ENCODE results near the gene NHERF2.

Gene NHERF2

GRCh38 chr16:2042171-2042985, 15.7 kb downstream of the NHERF2 start:
- no peak overlapping the region for H3K9ac ChIP-seq (ENCODE audit: low read length)
- TF ChIP-seq EZH2phosphoT487 (IDR thresholded peaks at IDR 0.05; ENCODE audit: low read length), result no peak
- TF ChIP-seq, protein P1, sequence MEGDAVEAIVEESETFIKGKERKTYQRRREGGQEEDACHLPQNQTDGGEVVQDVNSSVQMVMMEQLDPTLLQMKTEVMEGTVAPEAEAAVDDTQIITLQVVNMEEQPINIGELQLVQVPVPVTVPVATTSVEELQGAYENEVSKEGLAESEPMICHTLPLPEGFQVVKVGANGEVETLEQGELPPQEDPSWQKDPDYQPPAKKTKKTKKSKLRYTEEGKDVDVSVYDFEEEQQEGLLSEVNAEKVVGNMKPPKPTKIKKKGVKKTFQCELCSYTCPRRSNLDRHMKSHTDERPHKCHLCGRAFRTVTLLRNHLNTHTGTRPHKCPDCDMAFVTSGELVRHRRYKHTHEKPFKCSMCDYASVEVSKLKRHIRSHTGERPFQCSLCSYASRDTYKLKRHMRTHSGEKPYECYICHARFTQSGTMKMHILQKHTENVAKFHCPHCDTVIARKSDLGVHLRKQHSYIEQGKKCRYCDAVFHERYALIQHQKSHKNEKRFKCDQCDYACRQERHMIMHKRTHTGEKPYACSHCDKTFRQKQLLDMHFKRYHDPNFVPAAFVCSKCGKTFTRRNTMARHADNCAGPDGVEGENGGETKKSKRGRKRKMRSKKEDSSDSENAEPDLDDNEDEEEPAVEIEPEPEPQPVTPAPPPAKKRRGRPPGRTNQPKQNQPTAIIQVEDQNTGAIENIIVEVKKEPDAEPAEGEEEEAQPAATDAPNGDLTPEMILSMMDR (IDR thresholded peaks at IDR 0.05; ENCODE audit: low read length), result no peak
- no peak for TF ChIP-seq EZH2 (optimal IDR thresholded peaks at IDR 0.05; ENCODE audit: low read depth, low read length)

GRCh38 chr16:2042986-2043666, 16.4 kb downstream of the NHERF2 start:
- Histone ChIP-seq H3K9me2 (replicated peaks; ENCODE audit: insufficient read depth, low read length) (no peaks in the 10 kb centered on the region), H2AFZ (ENCODE audit: low read length) (no peak overlapping the region), H3K27me3 (replicated peaks; ENCODE audit: insufficient read depth, low read length) (no peaks in the 10 kb centered on the region), H3K4me1 (ENCODE audit: low read length) (no peaks in the 10 kb centered on the region), H3K4me2 (ENCODE audit: low read depth, low read length) (no peak overlapping the region), H4K20me1 (ENCODE audit: insufficient read depth, low read length) (no peaks in the 10 kb centered on the region), H3K9ac (ENCODE audit: low read length) (no peak overlapping the region), H3F3A (ENCODE audit: insufficient read depth, low read length) (no peaks in the 10 kb centered on the region), H3K36me3 (replicated peaks; ENCODE audit: insufficient read depth, low read length) (no peaks in the 10 kb centered on the region), H3K79me2 (ENCODE audit: low read length) (peaks cover 8% of the 10 kb centered on the region), H3K4me3 (ENCODE audit: low read length) (no peak overlapping the region), H3K9me3 (replicated peaks; ENCODE audit: insufficient read depth, low read length) (no peaks in the 10 kb centered on the region), H3K27ac (ENCODE audit: low read length) (no peak overlapping the region)
- TF ChIP-seq EZH2phosphoT487 (IDR thresholded peaks at IDR 0.05; ENCODE audit: low read length) (no peak), EZH2 (optimal IDR thresholded peaks at IDR 0.05; ENCODE audit: low read depth, low read length) (no peak)
- TF ChIP-seq, protein P1 (IDR thresholded peaks at IDR 0.05; ENCODE audit: low read length), result no peak
- no peak for DNase-seq

More at GRCh38 chr16:2042171-2042985, 15.7 kb downstream of the NHERF2 start:
- H3K9me3 ChIP-seq (replicated peaks; ENCODE audit: insufficient read depth, low read length), result no peaks in the 10 kb centered on the region
- H3F3A ChIP-seq (ENCODE audit: insufficient read depth, low read length), result no peaks in the 10 kb centered on the region
- H3K27me3 ChIP-seq (replicated peaks; ENCODE audit: insufficient read depth, low read length), result no peaks in the 10 kb centered on the region
- H3K9me2 ChIP-seq (replicated peaks; ENCODE audit: insufficient read depth, low read length), result no peaks in the 10 kb centered on the region
- no peak overlapping the region for H2AFZ ChIP-seq (ENCODE audit: low read length)
- no peak overlapping the region for H3K27ac ChIP-seq (ENCODE audit: low read length)
- no peaks in the 10 kb centered on the region for H3K36me3 ChIP-seq (replicated peaks; ENCODE audit: insufficient read depth, low read length)
- no peaks in the 10 kb centered on the region for H3K4me1 ChIP-seq (ENCODE audit: low read length)
- no peak for DNase-seq
- H3K4me3 ChIP-seq (ENCODE audit: low read length), result no peak overlapping the region
- 0 out of 2 replicates have a peak, but pooled peaks cover 5% of the 10 kb centered on the region for H3K79me2 ChIP-seq (ENCODE audit: low read length)
- no peaks in the 10 kb centered on the region for H4K20me1 ChIP-seq (ENCODE audit: insufficient read depth, low read length)
- H3K4me2 ChIP-seq (ENCODE audit: low read depth, low read length), result no peak overlapping the region

DNA sequence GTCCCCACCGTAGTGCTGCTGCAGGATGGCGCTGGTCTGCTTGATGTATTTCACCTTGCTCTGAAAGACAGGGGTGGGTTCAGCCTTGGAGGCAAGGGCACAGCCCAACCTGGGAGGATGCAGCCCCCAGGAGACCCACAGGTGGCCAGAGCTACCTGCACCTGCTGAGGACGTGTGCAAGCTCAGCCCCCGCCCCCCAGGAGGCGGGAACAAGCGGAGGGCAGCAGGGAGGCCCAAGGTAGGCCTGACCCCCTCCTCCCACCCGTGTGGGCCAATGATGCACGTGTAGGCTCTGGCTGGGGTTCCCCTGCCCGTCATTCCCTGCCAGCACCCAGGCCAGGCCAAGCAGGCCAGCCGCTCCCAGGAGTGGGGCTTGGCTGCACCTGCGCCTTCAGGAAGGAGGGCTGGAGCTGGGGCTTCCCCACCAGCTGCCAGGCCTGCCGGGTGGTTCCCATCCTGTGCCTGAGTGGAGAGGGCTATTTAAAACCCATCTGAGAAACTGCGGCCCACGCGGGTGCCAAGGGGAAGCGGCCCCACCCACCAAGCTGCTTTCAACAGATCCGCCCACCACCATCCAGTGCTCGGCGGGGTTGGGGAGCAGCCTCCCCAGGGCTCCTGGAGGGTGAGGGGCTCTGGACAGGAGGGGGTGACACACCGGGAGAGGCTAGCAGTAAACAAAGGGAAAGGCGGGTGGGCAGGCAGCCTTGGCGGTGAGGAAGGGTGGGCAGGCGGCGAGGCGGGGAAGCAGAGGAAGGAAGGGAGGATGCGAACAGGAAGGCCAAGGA, 17.2 kb downstream of the NHERF2 start:
- H2AFZ ChIP-seq (ENCODE audit: low read length), result no peak overlapping the region
- no peak overlapping the region for H3K4me2 ChIP-seq (ENCODE audit: low read depth, low read length)
- no peak overlapping the region for H3K27ac ChIP-seq (ENCODE audit: low read length)
- TF ChIP-seq EZH2 (optimal IDR thresholded peaks at IDR 0.05; ENCODE audit: low read depth, low read length) (no peak), EZH2phosphoT487 (IDR thresholded peaks at IDR 0.05; ENCODE audit: low read length) (no peak)
- TF ChIP-seq, protein P1 (IDR thresholded peaks at IDR 0.05; ENCODE audit: low read length), result no peak
- H3K9me2 ChIP-seq (replicated peaks; ENCODE audit: insufficient read depth, low read length), result no peaks in the 10 kb centered on the region
- no peaks in the 10 kb centered on the region for H3F3A ChIP-seq (ENCODE audit: insufficient read depth, low read length)
- H3K9me3 ChIP-seq (replicated peaks; ENCODE audit: insufficient read depth, low read length), result no peaks in the 10 kb centered on the region
- no peaks in the 10 kb centered on the region for H4K20me1 ChIP-seq (ENCODE audit: insufficient read depth, low read length)
- H3K79me2 ChIP-seq (ENCODE audit: low read length), result peaks cover 15% of the 10 kb centered on the region
- no peaks in the 10 kb centered on the region for H3K27me3 ChIP-seq (replicated peaks; ENCODE audit: insufficient read depth, low read length)
- no peak overlapping the region for H3K9ac ChIP-seq (ENCODE audit: low read length)
- no peak for DNase-seq
- no peaks in the 10 kb centered on the region for H3K36me3 ChIP-seq (replicated peaks; ENCODE audit: insufficient read depth, low read length)
- H3K4me3 ChIP-seq (ENCODE audit: low read length), result no peak overlapping the region
- peaks cover 4% of the 10 kb centered on the region for H3K4me1 ChIP-seq (ENCODE audit: low read length)
